SU-DHL-6 (cell line): ENCODE data around the gene VPS13D.

Source experiments
- EZH2phosphoT487 ChIP-seq: fragments of 200-600 bp; sonication (generic), shearing (Covaris generic); conservative IDR thresholded peaks from 2 replicates; pipeline ENCODE4 v1.6.1; 2018; ENCODE audit warnings: mild to moderate bottlenecking, antibody characterized with exemption, low read length, moderate library complexity, mixed read lengths
- TF ChIP-seq, protein P1 (sequence below): fragments of 200-600 bp; sonication (generic); IDR thresholded peaks from one replicate; pipeline ENCODE4 v1.5.1; 2017; ENCODE audit warnings: antibody characterized with exemption, mild to moderate bottlenecking, low read length, moderate library complexity; ENCODE audit not compliant: insufficient read depth, poor library complexity, severe bottlenecking

DNA sequence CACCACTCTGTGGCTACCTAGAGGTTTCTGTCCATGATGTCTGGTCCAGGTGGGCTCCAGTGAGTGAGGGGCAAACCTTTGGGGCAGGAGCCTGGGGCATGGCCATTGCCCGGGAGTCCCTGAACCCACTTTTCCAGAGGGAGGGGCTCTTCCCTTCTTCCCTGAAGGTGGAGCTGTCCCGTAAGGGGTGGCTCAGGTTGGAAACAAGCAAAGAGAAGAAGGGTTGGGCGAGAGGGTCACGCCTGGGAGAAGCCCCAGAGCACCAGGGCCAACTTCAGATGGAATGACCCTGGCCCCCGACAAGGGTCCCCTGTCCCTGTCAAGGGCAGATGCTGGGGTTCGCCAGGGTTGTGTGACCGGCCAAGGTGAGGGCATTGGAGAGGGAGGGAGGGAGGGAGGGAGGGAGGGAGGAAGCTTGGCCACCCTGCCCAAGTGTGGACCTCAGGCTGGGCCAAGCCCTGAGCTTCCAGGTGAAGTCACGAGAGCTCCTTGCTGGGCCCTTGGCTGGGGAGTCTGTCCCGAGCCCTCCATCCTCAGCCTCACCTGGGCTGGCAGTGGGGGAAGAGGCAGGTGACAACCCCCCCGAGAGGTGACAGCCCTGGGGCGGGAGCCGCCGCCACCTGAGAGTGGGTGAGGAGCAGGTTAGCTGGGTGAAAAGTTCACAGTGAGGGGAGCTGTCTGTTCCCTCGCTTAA is 318.6 kb downstream of the VPS13D start:
- TF ChIP-seq, protein P1, sequence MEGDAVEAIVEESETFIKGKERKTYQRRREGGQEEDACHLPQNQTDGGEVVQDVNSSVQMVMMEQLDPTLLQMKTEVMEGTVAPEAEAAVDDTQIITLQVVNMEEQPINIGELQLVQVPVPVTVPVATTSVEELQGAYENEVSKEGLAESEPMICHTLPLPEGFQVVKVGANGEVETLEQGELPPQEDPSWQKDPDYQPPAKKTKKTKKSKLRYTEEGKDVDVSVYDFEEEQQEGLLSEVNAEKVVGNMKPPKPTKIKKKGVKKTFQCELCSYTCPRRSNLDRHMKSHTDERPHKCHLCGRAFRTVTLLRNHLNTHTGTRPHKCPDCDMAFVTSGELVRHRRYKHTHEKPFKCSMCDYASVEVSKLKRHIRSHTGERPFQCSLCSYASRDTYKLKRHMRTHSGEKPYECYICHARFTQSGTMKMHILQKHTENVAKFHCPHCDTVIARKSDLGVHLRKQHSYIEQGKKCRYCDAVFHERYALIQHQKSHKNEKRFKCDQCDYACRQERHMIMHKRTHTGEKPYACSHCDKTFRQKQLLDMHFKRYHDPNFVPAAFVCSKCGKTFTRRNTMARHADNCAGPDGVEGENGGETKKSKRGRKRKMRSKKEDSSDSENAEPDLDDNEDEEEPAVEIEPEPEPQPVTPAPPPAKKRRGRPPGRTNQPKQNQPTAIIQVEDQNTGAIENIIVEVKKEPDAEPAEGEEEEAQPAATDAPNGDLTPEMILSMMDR = no peak
- TF ChIP-seq EZH2phosphoT487 = no peak
